Aorta (tissue), 5 donors: ENCODE data around the gene ADAT2. TPM values are rescaled to one million over a fixed set of nuclear protein-coding genes. Genes with fewer than 3 reads are reported as not detected.

ENCODE experiments used
- ATAC-seq: fragments of 200-7000 bp; cut with Tn5 transposase; one replicate; pipeline ENCODE4 v1.9.1; 2022; ENCODE audit warnings: moderate library complexity; ENCODE audit not compliant: low FRiP score
- DNase-seq, 2 donors: peaks; one replicate each; pipeline ENCODE4 v3.0.0-alpha.2; 2020
- H3K27ac ChIP-seq, 2 donors: one replicate each; pipeline ENCODE4 v1.5.1; 2013; ENCODE audit warnings: low read length in 2 of 2, mild to moderate bottlenecking in 2 of 2, moderate library complexity in 2 of 2, control low read depth in 1 of 2, inconsistent platforms in 1 of 2, low read depth in 1 of 2
- H3K27me3 ChIP-seq, 2 donors: one replicate each; pipeline ENCODE4 v1.6.1; 2013; ENCODE audit warnings: control low read depth in 1 of 2, low read length in 1 of 2, mild to moderate bottlenecking in 1 of 2, moderate library complexity in 1 of 2; ENCODE audit not compliant: insufficient read depth in 2 of 2, control insufficient read depth in 1 of 2
- H3K36me3 ChIP-seq, 2 donors: one replicate each; pipeline ENCODE4 v1.6.1; 2013; ENCODE audit warnings: control low read depth in 1 of 2, low read length in 1 of 2, mild to moderate bottlenecking in 1 of 2; ENCODE audit not compliant: insufficient read depth in 2 of 2, control insufficient read depth in 1 of 2
- H3K4me1 ChIP-seq, 2 donors: one replicate each; pipeline ENCODE4 v1.6.1; 2013; ENCODE audit warnings: low read length in 2 of 2, control low read depth in 1 of 2, mild to moderate bottlenecking in 1 of 2, moderate library complexity in 1 of 2; ENCODE audit not compliant: insufficient read depth in 2 of 2, control insufficient read depth in 1 of 2
- H3K4me3 ChIP-seq, 2 donors: one replicate each; pipeline ENCODE4 v1.5.1; 2013; ENCODE audit warnings: low read length in 2 of 2, control low read depth in 1 of 2, mild to moderate bottlenecking in 1 of 2
- H3K9me3 ChIP-seq: one replicate; pipeline ENCODE4 v1.6.1; 2013; ENCODE audit warnings: mild to moderate bottlenecking, low read length; ENCODE audit not compliant: control insufficient read depth
- WGBS, 2 donors: extraction: QIAGEN DNeasy Blood & Tissue Kit; methylation state at CpG; one replicate each; pipeline ENCODE4 v1.1.7; 2013; 5-methylcytosine and 5-hydroxymethylcytosine counted together
- intact Hi-C, 2 donors: fragments of 100-400 bp; cut with DNase I; formaldehyde crosslinking; loops; one replicate each; pipeline versions ENCODE4 v1.14.2 to v1.15.0; 2022
- polyA plus RNA-seq, 2 donors: library from polyadenylated mRNA; stranded (reverse); fragments of 200-250 nt; gene quantifications; one replicate each; pipeline ENCODE4 v1.2.3, GENCODE V29; 2013
- total RNA-seq, 2 donors: library from RNA; stranded (reverse); fragmentation: NEBNext Ultra II Directional; extraction: Animal tissue kit (Norgen Biotek cat#: 25700); gene quantifications; one replicate each; pipeline ENCODE4 v1.2.1, GENCODE V29; 2021
- donor health status: healthy with polysubstance abuse.
- donor health status: Bipolar disorder and iron deficiency.
- donor health status: DM: no; HTN: no; CAD: no.
- donor health status: DM: no; HTN: no; CAD: no.
- donor health status: DM: yes; HTN: yes; CAD: no.

Gene ADAT2
- total and polyA plus RNA-seq, 4 donors, result 1.0 to 9.1 (median 6.7) TPM

DNA sequence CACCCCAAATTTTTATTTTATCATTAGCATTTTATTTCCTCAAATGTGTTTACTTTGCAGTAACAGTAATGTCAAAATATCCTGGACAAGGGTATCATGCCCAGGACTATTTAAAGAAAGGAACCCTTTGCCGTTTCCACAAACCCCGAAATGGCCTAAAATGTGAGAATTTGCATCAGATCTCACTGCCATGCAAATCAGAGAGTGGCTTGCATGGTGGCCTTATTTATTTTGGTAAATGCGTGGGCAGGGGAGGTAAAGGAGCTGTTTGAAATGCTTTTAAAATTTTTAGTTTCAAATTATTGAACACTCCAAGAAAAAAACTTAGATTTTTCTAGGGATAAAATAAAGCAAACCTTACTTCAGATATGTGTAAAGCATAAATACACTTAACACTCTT, 43.8 kb downstream of the ADAT2 start:
- no peak for ATAC-seq
- DNase-seq, result no peak
- Histone ChIP-seq H3K27ac (no peak overlapping the region), H3K27me3 (no peaks in the 10 kb centered on the region), H3K9me3 (no peaks in the 10 kb centered on the region), H3K4me1 (peaks cover 0 to 13% of the 10 kb centered on the region in 2 donors), H3K4me3 (no peak overlapping the region), H3K36me3 (no peaks in the 10 kb centered on the region)
- WGBS, 2 donors, result 53 to 56% methylated on average over 3 of the region's 3 CpGs
- intact Hi-C loops, result no loop called here

DNA sequence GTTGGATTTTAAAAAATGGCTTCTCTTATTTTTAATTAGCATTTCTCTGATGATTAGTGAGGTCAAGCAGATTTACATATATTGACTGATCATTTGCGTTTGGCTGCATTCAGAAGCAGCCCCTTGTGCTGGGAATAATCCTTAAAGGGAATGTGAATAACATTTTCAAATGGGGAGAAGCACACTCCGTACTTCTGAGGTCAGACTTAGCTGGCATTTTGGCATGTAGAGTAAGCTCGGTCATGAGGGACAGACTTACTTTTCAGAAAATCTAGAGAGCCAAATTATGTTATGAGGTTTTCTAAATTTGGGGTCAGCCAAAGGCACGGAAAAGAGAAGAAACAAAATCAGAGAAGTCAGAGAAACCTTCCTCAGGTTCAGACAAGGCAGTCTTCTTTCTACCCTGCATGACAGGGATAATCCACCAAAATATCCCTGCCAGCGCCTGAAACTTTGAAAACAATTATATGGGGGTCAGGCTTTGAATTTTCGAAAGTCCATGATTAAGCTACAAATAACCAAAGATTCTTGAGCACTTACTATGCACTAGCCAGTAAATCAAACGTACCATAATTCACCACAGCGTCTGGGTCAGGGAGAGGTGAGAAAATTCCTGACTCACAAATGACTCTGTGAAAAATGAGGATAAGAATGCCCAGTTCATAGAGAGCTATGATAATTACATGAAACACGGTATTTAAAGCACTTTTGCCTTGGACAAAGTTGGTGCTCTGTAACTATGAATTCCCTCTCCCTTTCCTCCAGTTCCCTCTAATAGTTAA, 44.9 kb downstream of the ADAT2 start:
- Histone ChIP-seq H3K27ac (peak overlapping the region; percentile 85 to 89), H3K4me3 (no peak overlapping the region), H3K9me3 (no peaks in the 10 kb centered on the region), H3K27me3 (no peaks in the 10 kb centered on the region), H3K4me1 (peaks cover 0 to 14% of the 10 kb centered on the region in 2 donors), H3K36me3 (no peaks in the 10 kb centered on the region)
- 12 to 17% methylated on average over 9 of the region's 9 CpGs for WGBS, 2 donors
- no peak for DNase-seq
- peak; percentile 19 for ATAC-seq
- intact Hi-C loops, result no loop called here

DNA sequence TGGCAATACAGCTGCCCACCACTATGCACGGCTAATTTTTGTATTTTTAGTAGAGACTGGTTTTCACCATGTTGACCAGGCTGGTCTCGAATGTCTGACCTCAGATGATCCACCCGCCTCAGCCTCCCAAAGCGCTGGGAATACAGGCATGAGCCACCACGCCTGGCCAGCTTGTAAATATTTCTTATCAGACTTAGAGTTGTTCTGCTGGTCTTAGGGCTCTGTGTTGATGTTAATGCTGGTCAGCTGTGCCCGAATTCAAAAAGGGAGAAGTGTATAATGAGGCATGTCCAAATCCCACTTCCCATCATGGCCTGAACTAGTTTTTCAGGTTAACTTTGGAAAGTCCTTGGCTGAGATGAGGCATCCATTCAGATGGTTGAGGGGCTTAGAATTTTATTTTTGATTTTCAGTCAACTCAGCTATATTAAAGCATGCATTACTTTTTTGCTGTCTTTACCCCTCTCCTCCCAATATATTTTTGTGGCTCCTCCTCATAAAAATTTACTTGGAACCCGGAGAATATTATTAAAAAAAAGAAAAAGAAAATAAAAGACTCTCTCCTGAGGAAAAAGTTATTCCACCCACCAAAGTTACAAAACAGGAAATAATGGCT, 47.7 kb downstream of the ADAT2 start:
- DNase-seq, result no peak
- no peaks in the 10 kb centered on the region for H3K36me3 ChIP-seq
- H3K4me1 ChIP-seq, result peaks cover under 1 to 17% of the 10 kb centered on the region in 2 donors
- no peaks in the 10 kb centered on the region for H3K9me3 ChIP-seq
- H3K4me3 ChIP-seq, result no peak overlapping the region
- intact Hi-C loops, result no loop called here
- H3K27ac ChIP-seq, result no peak overlapping the region
- ATAC-seq, result no peak
- no peaks in the 10 kb centered on the region for H3K27me3 ChIP-seq
- 76 to 83% methylated on average over 7 of the region's 7 CpGs for WGBS, 2 donors

DNA sequence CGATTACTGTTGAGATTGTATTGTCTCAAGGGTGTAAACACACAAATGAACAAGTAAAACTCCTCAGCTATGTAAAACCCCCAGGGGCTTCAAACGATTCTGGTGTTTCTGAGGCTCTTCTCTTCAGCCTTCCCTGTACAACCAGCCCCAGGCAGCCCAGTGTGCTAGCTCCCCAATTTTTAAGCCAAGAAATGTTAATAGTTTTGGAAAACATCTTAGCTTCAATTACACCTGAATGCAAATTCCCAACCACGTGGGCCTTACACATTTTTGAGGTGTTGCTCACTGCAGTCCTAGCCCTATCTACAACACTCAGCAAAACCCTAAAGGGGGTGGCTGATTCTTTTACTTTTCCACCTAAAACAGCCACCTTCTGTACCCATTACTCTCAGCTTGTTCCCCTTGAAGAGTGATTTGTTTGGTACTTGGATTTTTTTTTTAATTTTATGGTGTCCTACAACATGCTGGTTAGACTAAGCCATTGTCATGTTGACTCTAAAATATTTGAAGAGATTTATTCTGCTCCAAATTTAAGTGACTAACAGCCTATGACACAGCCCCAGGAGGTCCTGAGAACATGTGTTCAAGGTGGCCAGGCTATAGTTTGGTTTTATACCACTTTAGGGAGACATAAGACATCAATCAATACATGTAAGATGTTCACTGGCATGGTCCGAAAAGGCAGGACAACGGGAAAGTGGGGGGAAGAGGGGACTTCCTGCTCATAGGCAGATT, 48.7 kb downstream of the ADAT2 start:
- Histone ChIP-seq H3K36me3 (no peaks in the 10 kb centered on the region), H3K27ac (no peak overlapping the region), H3K4me3 (no peak overlapping the region), H3K4me1 (peaks cover 3 to 17% of the 10 kb centered on the region in 2 donors), H3K27me3 (no peaks in the 10 kb centered on the region), H3K9me3 (no peaks in the 10 kb centered on the region)
- DNase-seq (no peak), ATAC-seq (no peak)
- WGBS, 2 donors, result 78 to 84% methylated on average over 5 of the region's 5 CpGs
- intact Hi-C loops, result no loop called here

DNA sequence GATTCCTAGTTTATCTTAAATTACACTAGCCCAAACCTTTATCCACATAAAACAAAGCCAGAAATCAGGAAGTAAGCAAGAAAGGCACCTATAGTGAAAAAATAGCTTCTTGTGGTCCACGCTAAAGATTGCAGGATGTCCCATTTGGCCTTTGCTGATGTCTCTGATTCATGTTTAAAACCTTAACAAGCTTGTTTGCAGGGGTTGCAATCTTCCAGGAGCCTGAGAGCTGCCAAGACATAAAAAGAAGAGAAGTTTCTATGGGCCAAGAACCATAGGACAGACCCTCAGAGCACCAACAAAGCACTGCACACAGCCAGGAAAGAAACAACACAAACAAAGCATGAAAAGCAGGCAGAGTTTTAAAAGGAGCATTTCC, 49.4 kb downstream of the ADAT2 start:
- Histone ChIP-seq H3K4me3 (no peak overlapping the region), H3K36me3 (no peaks in the 10 kb centered on the region), H3K27me3 (no peaks in the 10 kb centered on the region), H3K9me3 (no peaks in the 10 kb centered on the region), H3K4me1 (peaks cover 3 to 17% of the 10 kb centered on the region in 2 donors), H3K27ac (peak overlapping the region; percentile 37 to 53)
- 18 to 21% methylated on average over 1 of the region's 1 CpG for WGBS, 2 donors
- intact Hi-C loops, result no loop called here
- no peak for DNase-seq
- ATAC-seq, result no peak

DNA sequence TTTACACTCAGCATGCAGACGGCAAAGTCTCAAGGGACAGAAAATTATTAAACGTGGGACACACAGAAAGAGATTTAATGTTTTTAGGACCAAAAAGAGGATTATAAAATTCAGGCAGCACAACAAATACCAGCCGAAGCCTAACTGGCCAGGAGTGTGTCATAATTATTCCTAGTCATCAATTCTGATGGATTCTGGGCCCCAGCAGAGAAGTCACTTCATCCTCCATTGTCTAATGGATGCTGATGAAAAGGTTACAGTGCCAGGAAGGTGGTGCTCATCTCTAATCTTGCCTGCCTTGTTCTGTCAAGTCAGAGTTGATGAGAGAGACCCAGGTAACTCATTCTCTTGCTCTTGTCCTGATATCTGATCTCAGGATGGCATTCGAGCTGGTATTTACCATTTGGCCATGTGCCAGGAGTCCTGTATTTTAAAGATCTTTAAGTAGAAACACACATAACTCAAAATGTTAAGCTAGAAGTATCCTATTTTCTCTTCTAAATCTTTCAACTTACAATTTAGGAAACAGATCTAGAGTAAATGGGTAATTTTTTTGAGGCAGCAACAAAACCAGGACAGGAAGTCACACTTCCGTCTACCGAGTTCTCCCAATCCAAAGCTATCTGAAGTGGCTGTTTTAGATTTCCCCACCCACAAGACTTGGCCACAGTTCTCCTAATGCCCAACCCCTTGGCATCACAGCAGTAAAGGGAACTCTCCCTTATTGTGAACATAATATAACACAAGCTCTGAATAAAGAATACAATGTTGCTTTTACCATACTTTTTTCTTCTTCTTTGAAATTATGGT, 50.0 kb downstream of the ADAT2 start:
- DNase-seq (peak in 1 of 2 donors; percentile 62), ATAC-seq (no peak)
- H3K27ac ChIP-seq, result peak overlapping the region; percentile 53 to 87
- H3K4me3 ChIP-seq, result no peak overlapping the region
- WGBS, 2 donors, result 15 to 16% methylated on average over 6 of the region's 6 CpGs
- no peaks in the 10 kb centered on the region for H3K27me3 ChIP-seq
- intact Hi-C loops, result no loop called here
- no peaks in the 10 kb centered on the region for H3K9me3 ChIP-seq
- peaks cover 3 to 17% of the 10 kb centered on the region in 2 donors for H3K4me1 ChIP-seq
- no peaks in the 10 kb centered on the region for H3K36me3 ChIP-seq

DNA sequence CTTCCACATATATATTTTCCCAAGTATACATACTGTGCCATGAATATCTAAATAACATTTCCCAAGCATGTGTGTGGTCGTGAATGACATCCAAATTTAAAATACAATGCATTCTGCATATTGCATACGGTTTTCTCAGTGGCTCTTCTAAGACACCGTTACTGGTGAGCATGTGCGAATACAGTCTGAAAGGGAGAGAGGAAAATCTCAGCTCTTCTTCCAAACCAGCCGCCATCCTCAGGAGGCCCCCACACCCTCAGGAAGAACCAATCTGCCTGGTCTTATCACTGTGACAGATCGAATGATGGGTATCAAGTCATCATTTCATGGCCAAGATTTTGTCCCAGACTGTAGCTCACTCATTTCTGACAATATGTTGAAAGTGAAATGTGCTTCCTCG, 50.7 kb downstream of the ADAT2 start:
- Histone ChIP-seq H3K27ac (peak overlapping the region in 1 of 2 donors; percentile 50), H3K9me3 (no peaks in the 10 kb centered on the region), H3K4me1 (peaks cover 3 to 17% of the 10 kb centered on the region in 2 donors), H3K36me3 (no peaks in the 10 kb centered on the region), H3K4me3 (no peak overlapping the region), H3K27me3 (no peaks in the 10 kb centered on the region)
- WGBS, 2 donors, result 81 to 89% methylated on average over 7 of the region's 7 CpGs
- intact Hi-C loops, result no loop called here
- ATAC-seq (no peak), DNase-seq (no peak)

DNA sequence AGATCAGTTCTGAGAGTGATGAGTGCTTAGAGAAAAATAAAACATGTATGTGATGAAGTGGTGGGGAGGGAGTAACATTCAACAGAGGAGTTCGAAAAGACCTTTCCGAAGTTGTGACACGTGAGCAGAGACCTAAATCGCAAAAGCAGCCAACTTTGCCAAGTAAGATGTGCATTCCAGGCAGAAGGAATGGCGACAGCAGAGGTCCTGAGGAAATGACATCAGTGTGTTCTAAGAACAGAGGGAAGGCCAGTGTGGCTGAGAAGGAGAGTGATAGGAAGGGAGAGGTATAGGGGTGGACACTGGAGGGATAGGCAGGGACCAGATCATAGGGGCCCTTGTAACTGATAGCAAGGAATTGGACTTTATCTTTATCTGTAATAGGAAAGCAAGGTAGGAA, 51.3 kb downstream of the ADAT2 start:
- ATAC-seq (no peak), DNase-seq (no peak)
- H3K4me1 ChIP-seq, result peaks cover 3 to 12% of the 10 kb centered on the region in 2 donors
- no peaks in the 10 kb centered on the region for H3K9me3 ChIP-seq
- WGBS, 2 donors, result 35% methylated on average over 5 of the region's 5 CpGs
- no peak overlapping the region for H3K4me3 ChIP-seq
- no peaks in the 10 kb centered on the region for H3K27me3 ChIP-seq
- H3K27ac ChIP-seq, result peak overlapping the region; percentile 10 to 30
- H3K36me3 ChIP-seq, result no peaks in the 10 kb centered on the region
- intact Hi-C loops, result no loop called here
